Stimulated activated CD4-positive, alpha-beta T cell treated with anti-CD3 and anti-CD28 coated beads, Interleukin-12 subunit alpha, Interleukin-12 subunit beta, amount 100 ng/mL, for 4 hours (primary cell): Measurements from ENCODE around the gene SLC5A1.
"Not testable (repeated sequence)": the region's sequence is repeated elsewhere in the genome, so short reads cannot be mapped to it uniquely, and the experiment has no call there.

Experiments
- DNase-seq: peaks from one replicate; pipeline ENCODE4 v3.0.0-alpha.2; 2020

SLC5A1 gene

GRCh38 chr22:32097881-32098499 lies 54.9 kb downstream of the SLC5A1 start:
- no peak for DNase-seq

GRCh38 chr22:32100711-32101110 lies 57.6 kb downstream of the SLC5A1 start:
- no peak for DNase-seq

- DNase-seq = no peak
Observed at GRCh38 chr22:32103658-32104315, 60.7 kb downstream of the SLC5A1 start.

GRCh38 chr22:32106930-32107329 lies 63.9 kb downstream of the SLC5A1 start:
- no peak for DNase-seq

- no peak for DNase-seq
Observed at GRCh38 chr22:32112380-32112779, 69.3 kb downstream of the SLC5A1 start.

GRCh38 chr22:32119568-32120235 lies 76.6 kb downstream of the SLC5A1 start:
- DNase-seq = no peak

- DNase-seq = no peak
Observed at GRCh38 chr22:32120603-32121002, 77.5 kb downstream of the SLC5A1 start.

GRCh38 chr22:32122899-32123298 lies 79.8 kb downstream of the SLC5A1 start:
- no peak for DNase-seq

GRCh38 chr22:32123657-32124056 lies 80.6 kb downstream of the SLC5A1 start:
- no peak for DNase-seq

- DNase-seq = no peak
Observed at GRCh38 chr22:32127904-32128303, 84.8 kb downstream of the SLC5A1 start.

- DNase-seq = no peak
Observed at GRCh38 chr22:32130464-32130863, 87.4 kb downstream of the SLC5A1 start.

GRCh38 chr22:32132126-32132525 lies 89.1 kb downstream of the SLC5A1 start:
- DNase-seq = no peak

- no peak for DNase-seq
Observed at GRCh38 chr22:32132783-32133182, 89.7 kb downstream of the SLC5A1 start.

- not testable (repeated sequence) for DNase-seq
Observed at GRCh38 chr22:32134796-32135195, 91.7 kb downstream of the SLC5A1 start.

GRCh38 chr22:32135958-32136357 lies 92.9 kb downstream of the SLC5A1 start:
- not testable (repeated sequence) for DNase-seq

- not testable (repeated sequence) for DNase-seq
Observed at GRCh38 chr22:32136881-32137280, 93.8 kb downstream of the SLC5A1 start.

GRCh38 chr22:32137731-32138324 lies 94.8 kb downstream of the SLC5A1 start:
- DNase-seq = peak; percentile 25

GRCh38 chr22:32138576-32138975 lies 95.5 kb downstream of the SLC5A1 start:
- not testable (repeated sequence) for DNase-seq

- DNase-seq = not testable (repeated sequence)
Observed at GRCh38 chr22:32140688-32141087, 97.6 kb downstream of the SLC5A1 start.

- DNase-seq = no peak
Observed at GRCh38 chr22:32142600-32142999, 99.5 kb downstream of the SLC5A1 start.

GRCh38 chr22:32144496-32145274 lies 101.6 kb downstream of the SLC5A1 start:
- no peak for DNase-seq

- not testable (repeated sequence) for DNase-seq
Observed at GRCh38 chr22:32147128-32147527, 104.1 kb downstream of the SLC5A1 start.

GRCh38 chr22:32148372-32148771 lies 105.3 kb downstream of the SLC5A1 start:
- not testable (repeated sequence) for DNase-seq
